ENCODE measurements around the gene CORT. TPM values are rescaled to one million over a fixed set of nuclear protein-coding genes. Genes with fewer than 3 reads are reported as not detected.

Gene CORT
- total RNA-seq, 1 experiment from 2014 or later, result 0.66 TPM

DNA sequence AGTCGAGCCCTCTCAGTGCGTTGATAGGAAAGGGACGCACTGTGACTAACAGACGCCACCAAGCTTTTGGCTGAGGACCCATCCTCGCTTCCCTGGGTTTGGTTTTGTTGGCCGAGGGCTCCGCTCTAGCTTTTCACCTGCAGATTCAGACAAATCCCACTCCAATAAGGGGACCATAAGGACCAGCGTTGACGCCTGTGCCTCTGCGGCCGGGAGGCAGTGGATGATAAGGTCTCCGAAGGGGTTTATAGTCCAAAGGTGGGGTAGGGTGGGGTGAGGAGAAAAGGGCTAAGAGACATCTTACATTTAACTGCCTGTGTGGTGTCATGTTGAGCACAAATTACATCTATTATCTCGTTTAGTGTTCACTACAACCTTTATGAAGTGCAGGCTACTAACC lies 25.7 kb downstream of the CORT start (continued):
- TF ChIP-seq, protein P1, sequence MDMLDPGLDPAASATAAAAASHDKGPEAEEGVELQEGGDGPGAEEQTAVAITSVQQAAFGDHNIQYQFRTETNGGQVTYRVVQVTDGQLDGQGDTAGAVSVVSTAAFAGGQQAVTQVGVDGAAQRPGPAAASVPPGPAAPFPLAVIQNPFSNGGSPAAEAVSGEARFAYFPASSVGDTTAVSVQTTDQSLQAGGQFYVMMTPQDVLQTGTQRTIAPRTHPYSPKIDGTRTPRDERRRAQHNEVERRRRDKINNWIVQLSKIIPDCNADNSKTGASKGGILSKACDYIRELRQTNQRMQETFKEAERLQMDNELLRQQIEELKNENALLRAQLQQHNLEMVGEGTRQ (CRISPR knock-in tag; IDR thresholded peaks at IDR 0.05), result no peak
- TF ChIP-seq TEAD1 (CRISPR knock-in tag; IDR thresholded peaks at IDR 0.05) (no peak), FOXP1 (CRISPR knock-in tag; IDR thresholded peaks at IDR 0.05; ENCODE audit: borderline replicate concordance) (no peak)
- TF ChIP-seq, protein P2, sequence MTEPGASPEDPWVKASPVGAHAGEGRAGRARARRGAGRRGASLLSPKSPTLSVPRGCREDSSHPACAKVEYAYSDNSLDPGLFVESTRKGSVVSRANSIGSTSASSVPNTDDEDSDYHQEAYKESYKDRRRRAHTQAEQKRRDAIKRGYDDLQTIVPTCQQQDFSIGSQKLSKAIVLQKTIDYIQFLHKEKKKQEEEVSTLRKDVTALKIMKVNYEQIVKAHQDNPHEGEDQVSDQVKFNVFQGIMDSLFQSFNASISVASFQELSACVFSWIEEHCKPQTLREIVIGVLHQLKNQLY (CRISPR knock-in tag; IDR thresholded peaks at IDR 0.05), result no peak

DNA sequence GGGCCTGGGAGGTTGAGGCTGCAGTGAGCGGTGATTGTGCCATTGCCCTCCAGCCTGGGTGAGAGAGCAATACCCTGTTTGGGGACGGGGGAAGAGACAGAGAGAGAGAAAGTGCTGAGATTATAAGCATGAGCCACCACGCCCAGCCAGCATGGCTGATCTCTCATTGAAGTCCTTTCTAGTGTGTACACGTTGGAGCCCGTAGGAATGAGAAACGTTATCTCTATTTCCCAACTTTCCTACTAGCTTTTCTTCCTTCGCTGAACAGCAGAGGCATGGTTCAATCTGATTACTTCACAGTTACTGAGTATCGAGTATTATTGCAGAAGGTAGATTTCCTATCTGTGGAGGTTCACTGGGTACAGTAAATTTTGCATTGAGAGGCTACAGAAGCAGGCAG lies 29.5 kb downstream of the CORT start:
- Mint-ChIP-seq H3K9me3 (no peaks in the 10 kb centered on the region), H3K27me3 (ENCODE audit: low read depth) (no peaks in the 10 kb centered on the region), H3K36me3 (no peaks in the 10 kb centered on the region), H3K27ac (no peak overlapping the region), H3K4me3 (no peak overlapping the region), H3K4me1 (peaks cover 11% of the 10 kb centered on the region)
- ChIA-PET POLR2A (no interaction called here), CTCF (no interaction called here)
- DNase-seq (ENCODE audit: low spot score) (no peak), ATAC-seq (no peak)
- TF ChIP-seq, protein P3, sequence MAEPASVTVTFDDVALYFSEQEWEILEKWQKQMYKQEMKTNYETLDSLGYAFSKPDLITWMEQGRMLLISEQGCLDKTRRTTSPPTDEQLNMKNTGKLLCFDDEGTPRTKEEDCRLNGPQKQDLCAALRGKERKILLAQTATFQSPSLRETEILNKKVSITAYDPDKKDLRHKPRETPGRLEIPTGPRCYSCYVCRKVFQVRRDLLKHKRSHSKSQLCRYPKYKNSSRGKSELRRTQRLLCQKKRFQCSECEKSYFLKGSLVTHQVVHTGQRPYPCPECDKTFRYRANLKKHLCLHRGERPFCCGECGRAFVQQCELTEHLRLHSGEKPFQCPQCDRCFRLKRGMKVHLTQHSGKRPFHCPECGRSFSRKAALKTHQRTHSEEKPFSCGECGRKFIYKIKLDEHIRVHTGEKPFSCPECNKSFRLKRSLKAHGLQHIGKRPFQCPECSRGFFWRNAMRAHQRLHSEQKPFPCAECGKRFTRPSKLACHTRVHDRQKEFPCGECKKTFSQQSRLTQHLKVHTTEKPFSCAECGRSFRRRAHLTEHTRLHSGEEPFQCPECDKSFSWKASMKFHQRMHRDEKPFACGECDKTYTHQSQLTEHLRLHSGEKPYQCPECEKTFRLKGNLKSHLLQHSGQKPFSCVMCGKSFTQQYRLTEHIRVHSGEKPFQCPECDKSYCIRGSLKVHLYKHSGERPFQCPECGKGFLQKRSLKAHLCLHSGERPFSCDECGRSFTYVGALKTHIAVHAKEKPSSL (CRISPR knock-in tag; conservative IDR thresholded peaks at IDR 0.05), result no peak
- TF ChIP-seq, protein P4, sequence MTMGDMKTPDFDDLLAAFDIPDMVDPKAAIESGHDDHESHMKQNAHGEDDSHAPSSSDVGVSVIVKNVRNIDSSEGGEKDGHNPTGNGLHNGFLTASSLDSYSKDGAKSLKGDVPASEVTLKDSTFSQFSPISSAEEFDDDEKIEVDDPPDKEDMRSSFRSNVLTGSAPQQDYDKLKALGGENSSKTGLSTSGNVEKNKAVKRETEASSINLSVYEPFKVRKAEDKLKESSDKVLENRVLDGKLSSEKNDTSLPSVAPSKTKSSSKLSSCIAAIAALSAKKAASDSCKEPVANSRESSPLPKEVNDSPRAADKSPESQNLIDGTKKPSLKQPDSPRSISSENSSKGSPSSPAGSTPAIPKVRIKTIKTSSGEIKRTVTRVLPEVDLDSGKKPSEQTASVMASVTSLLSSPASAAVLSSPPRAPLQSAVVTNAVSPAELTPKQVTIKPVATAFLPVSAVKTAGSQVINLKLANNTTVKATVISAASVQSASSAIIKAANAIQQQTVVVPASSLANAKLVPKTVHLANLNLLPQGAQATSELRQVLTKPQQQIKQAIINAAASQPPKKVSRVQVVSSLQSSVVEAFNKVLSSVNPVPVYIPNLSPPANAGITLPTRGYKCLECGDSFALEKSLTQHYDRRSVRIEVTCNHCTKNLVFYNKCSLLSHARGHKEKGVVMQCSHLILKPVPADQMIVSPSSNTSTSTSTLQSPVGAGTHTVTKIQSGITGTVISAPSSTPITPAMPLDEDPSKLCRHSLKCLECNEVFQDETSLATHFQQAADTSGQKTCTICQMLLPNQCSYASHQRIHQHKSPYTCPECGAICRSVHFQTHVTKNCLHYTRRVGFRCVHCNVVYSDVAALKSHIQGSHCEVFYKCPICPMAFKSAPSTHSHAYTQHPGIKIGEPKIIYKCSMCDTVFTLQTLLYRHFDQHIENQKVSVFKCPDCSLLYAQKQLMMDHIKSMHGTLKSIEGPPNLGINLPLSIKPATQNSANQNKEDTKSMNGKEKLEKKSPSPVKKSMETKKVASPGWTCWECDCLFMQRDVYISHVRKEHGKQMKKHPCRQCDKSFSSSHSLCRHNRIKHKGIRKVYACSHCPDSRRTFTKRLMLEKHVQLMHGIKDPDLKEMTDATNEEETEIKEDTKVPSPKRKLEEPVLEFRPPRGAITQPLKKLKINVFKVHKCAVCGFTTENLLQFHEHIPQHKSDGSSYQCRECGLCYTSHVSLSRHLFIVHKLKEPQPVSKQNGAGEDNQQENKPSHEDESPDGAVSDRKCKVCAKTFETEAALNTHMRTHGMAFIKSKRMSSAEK (CRISPR knock-in tag; IDR thresholded peaks at IDR 0.05; ENCODE audit: borderline replicate concordance), result no peak
- TF ChIP-seq ZNF121 (CRISPR knock-in tag; IDR thresholded peaks at IDR 0.05), result no peak
- TF ChIP-seq, protein P5, sequence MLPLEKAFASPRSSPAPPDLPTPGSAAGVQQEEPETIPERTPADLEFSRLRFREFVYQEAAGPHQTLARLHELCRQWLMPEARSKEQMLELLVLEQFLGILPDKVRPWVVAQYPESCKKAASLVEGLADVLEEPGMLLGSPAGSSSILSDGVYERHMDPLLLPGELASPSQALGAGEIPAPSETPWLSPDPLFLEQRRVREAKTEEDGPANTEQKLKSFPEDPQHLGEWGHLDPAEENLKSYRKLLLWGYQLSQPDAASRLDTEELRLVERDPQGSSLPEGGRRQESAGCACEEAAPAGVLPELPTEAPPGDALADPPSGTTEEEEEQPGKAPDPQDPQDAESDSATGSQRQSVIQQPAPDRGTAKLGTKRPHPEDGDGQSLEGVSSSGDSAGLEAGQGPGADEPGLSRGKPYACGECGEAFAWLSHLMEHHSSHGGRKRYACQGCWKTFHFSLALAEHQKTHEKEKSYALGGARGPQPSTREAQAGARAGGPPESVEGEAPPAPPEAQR (CRISPR knock-in tag; IDR thresholded peaks at IDR 0.05), result no peak
- no peak for TF ChIP-seq FOXJ3 (CRISPR knock-in tag; IDR thresholded peaks at IDR 0.05; ENCODE audit: borderline replicate concordance)
- no peak for TF ChIP-seq GRHL2 (CRISPR knock-in tag; IDR thresholded peaks at IDR 0.05; ENCODE audit: insufficient replicate concordance, severe bottlenecking)
- TF ChIP-seq, protein P6, sequence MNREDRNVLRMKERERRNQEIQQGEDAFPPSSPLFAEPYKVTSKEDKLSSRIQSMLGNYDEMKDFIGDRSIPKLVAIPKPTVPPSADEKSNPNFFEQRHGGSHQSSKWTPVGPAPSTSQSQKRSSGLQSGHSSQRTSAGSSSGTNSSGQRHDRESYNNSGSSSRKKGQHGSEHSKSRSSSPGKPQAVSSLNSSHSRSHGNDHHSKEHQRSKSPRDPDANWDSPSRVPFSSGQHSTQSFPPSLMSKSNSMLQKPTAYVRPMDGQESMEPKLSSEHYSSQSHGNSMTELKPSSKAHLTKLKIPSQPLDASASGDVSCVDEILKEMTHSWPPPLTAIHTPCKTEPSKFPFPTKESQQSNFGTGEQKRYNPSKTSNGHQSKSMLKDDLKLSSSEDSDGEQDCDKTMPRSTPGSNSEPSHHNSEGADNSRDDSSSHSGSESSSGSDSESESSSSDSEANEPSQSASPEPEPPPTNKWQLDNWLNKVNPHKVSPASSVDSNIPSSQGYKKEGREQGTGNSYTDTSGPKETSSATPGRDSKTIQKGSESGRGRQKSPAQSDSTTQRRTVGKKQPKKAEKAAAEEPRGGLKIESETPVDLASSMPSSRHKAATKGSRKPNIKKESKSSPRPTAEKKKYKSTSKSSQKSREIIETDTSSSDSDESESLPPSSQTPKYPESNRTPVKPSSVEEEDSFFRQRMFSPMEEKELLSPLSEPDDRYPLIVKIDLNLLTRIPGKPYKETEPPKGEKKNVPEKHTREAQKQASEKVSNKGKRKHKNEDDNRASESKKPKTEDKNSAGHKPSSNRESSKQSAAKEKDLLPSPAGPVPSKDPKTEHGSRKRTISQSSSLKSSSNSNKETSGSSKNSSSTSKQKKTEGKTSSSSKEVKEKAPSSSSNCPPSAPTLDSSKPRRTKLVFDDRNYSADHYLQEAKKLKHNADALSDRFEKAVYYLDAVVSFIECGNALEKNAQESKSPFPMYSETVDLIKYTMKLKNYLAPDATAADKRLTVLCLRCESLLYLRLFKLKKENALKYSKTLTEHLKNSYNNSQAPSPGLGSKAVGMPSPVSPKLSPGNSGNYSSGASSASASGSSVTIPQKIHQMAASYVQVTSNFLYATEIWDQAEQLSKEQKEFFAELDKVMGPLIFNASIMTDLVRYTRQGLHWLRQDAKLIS (CRISPR knock-in tag; IDR thresholded peaks at IDR 0.05; ENCODE audit: borderline replicate concordance), result no peak
- no peak for TF ChIP-seq ESRRA (CRISPR knock-in tag; IDR thresholded peaks at IDR 0.05; ENCODE audit: borderline replicate concordance)
- no peak for TF ChIP-seq ZNF263 (CRISPR knock-in tag; IDR thresholded peaks at IDR 0.05; ENCODE audit: low read depth)
- TF ChIP-seq, protein P7, sequence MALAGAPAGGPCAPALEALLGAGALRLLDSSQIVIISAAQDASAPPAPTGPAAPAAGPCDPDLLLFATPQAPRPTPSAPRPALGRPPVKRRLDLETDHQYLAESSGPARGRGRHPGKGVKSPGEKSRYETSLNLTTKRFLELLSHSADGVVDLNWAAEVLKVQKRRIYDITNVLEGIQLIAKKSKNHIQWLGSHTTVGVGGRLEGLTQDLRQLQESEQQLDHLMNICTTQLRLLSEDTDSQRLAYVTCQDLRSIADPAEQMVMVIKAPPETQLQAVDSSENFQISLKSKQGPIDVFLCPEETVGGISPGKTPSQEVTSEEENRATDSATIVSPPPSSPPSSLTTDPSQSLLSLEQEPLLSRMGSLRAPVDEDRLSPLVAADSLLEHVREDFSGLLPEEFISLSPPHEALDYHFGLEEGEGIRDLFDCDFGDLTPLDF (CRISPR knock-in tag; IDR thresholded peaks at IDR 0.05), result no peak
- TF ChIP-seq FOXK1 (CRISPR knock-in tag; IDR thresholded peaks at IDR 0.05), result no peak
- no peak for TF ChIP-seq CREB1 (CRISPR knock-in tag; IDR thresholded peaks at IDR 0.05)

All from WTC11 (cell line).